Stimulated activated CD8-positive, alpha-beta memory T cell treated with anti-CD3 and anti-CD28 coated beads, Interleukin-7, amount 100 ng/mL, for 48 hours (primary cell): ENCODE results near the gene MYH15.

Experiments used
- DNase-seq, 2 donors: peaks; one replicate each; pipeline ENCODE4 v3.0.0-alpha.2; 2020; ENCODE audit warnings: low read depth in 1 of 2; ENCODE audit errors: extremely low read depth in 1 of 2

The MYH15 gene

GRCh38 chr3:108511055-108511454 is 659 bp upstream of the MYH15 start:
- DNase-seq: no peak

DNA sequence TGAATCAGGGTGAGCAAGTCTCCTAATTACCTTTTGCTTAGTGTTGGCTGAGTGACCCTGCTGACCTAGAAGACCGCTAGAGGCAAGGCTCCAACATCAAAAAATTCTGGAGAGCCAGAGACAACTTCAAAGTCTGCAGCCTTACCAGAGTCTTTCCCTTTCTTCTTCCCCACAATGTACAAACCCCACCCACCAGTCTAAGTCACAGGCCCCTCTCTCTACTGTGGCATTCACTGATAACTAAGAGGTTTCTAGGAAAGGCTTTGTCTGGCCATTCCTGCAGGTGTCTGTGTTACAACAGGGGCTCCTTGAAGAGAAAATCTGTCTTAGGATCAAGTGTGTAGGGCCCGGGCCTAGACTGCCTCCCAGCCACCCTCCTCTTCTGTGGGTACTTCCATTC is 525 bp downstream of the MYH15 start:
- DNase-seq: no peak

- DNase-seq: no peak
Measured at GRCh38 chr3:108509263-108509662, 1.1 kb downstream of the MYH15 start.

- DNase-seq: no peak
Measured at GRCh38 chr3:108507902-108508301, 2.5 kb downstream of the MYH15 start.

DNA sequence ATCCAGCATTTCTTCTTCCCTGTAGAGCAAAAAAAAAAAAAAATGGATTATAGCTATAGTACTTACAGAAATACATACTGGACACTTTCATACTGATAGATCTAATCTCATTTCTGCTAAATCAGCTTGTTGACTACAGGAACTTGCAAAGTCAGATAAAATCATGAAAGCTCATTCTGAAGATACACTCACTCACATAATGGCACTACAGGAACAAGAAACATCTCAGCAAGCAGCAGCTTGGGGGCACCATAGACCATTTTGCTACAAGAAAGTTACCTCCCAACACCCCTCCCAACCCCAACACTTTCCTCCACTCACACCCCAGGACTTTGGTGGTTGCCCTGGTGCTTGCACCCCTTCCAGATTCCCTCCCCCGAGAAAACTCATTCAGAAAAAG is 4.6 kb downstream of the MYH15 start:
- no peak for DNase-seq

DNA sequence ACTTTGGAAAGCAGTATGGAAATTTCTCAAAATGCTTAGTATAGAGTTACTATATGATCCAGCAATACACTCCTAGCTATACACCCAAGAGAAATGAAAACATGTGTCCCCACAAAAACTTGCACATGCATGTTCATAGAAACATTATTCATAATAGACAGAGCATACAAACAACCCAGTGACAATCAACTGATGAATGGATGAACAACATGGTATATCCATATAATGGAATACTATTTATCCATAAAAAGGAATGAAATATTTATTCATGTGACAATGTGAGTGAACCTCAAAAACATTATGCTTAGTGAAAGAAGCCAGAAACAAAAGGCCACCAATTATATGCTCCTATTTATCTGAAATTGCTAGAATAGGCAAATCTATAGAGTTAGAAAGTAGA is 6.7 kb downstream of the MYH15 start:
- no peak for DNase-seq

DNA sequence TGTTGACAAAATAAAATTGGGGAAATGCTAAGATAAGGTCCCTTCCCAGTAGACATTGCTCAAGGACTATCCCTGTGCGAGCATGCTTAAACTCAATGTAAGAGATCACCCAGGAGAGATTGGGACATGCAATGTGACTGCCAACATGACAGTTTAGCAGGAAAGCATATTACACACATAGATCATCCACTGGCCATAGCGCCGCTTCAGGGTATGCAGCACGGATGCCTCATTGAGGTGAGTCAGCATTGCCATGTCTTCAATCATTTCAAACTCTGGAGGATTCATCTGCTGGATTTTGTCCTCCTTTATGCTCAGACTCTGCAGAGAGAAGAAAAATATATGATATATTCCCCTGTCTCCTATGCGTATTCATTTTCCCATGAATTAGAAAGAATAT is 8.9 kb downstream of the MYH15 start:
- no peak for DNase-seq

DNA sequence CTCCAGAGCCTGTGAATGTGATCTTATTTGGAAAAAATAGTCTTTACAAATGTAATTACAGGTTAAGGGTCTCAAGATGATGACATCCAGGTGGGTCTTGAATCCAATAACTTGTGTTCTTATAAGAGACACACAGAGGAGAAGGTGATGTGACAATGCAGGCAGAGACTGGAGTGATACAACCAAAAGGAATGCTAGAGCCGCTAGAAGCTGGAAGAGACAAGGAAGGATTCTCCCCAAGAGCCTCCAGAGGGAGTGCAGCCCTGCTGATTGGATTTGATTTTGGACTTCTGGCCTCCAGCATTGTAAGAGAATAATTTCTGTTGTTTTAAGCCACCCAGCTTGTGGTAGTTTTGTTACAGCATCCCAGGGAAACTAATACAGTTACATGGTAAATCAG is 9.7 kb downstream of the MYH15 start:
- DNase-seq: no peak

DNA sequence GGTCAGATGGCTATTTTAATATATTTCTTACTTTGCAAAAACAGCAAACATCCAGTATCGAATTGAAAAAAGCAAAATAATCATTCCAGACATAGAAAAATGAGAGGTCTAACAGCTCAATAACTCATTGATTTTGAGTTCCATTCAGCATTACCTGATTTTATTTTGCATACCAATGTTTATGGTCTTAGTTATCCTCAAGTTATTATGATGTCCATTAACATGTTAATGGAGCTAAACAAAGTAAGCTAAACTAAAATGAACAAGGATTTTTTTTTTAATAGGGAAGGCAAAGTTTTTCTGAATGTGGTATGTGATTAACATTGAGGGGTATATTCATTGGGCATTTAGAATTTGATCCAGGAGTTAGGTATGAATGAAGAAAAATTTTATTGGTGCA is 13.1 kb downstream of the MYH15 start:
- DNase-seq: no peak

GRCh38 chr3:108495717-108496116 is 14.7 kb downstream of the MYH15 start:
- DNase-seq: no peak

- DNase-seq: no peak
Measured at GRCh38 chr3:108494906-108495531, 15.4 kb downstream of the MYH15 start.

GRCh38 chr3:108493862-108494261 is 16.5 kb downstream of the MYH15 start:
- no peak for DNase-seq

- DNase-seq: no peak
Measured at GRCh38 chr3:108491456-108491855, 18.9 kb downstream of the MYH15 start.

DNA sequence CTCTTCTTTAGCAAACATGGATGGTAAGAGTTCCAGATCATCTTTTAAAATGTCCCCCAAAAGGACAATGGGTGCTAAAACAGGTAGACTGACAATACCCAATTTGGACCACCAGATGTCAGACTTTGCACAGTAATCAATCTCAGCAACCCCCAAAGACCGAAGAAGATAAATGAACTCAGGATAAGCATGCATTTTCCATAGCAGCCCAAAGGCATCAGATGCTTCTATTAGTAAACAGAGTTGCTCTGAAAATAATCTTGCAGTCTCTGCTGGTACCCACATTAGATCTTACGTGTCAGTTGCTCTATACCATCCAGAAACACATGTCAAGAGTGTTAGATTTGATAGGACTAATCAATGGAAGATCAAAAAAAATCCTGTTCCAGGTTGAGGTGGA is 20.6 kb downstream of the MYH15 start:
- DNase-seq: no peak

DNA sequence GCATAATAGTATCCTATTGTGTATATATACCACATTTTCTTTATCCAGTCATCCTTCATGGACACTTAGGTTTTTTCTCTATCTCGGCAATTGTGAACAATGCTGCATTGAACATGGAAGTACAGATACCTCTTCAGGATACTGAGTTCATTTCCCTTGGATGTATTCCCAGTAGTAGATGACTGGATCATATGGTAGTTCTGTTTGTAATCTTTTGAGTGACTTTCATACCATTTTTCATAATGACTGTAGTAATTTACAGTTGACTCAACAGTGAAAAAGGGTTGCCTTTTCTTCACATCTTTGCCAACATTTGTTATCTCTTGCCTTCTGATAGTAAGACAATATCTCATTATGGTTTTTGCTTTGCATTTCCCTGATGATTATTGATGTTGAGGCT is 21.8 kb downstream of the MYH15 start:
- DNase-seq: no peak

- no peak for DNase-seq
Measured at GRCh38 chr3:108487439-108487838, 23.0 kb downstream of the MYH15 start.

- DNase-seq: no peak
Measured at GRCh38 chr3:108486941-108487340, 23.5 kb downstream of the MYH15 start.

DNA sequence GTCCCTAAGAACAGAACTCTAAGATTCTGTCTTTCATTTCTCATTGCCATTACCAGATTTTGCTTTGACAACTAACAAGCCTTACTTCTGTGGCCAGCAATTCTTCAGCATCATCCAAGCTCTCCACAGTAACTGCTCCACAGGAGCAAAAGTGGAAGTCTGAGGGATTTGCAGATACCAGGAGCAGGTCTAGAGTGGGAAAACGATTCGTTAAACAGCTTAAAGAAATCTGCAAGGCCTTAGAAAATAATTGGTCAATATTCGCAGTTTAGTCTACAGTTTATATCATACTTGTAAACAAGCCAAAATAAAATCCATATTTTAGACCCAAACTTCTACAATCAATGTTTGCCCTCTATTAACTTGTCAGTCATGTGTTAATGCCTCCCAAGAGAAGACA is 24.1 kb downstream of the MYH15 start:
- no peak for DNase-seq

DNA sequence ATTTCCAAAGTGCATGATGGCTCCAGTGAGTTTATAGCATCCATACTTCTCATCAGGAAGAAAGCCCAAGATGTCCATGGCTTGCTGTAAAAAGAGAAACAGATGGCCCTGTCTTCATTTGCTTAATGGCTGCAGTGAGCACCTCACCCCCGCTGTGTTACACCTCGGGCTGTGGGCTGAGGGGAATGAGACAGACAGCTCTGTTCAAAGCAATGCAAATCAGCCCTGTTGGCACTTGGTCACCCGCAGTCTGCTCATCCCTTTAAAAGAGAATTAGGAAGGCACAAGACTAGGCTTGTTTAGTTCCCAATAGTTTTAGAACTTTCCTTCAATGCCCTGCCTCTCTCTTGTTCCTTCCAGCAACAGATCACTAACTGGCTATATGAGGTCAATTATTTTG is 25.2 kb downstream of the MYH15 start:
- DNase-seq: no peak

GRCh38 chr3:108479224-108479623 is 31.2 kb downstream of the MYH15 start:
- no peak for DNase-seq

GRCh38 chr3:108477511-108478147 is 32.8 kb downstream of the MYH15 start:
- DNase-seq: peak in 1 of 2 donors; percentile 37

- no peak for DNase-seq
Measured at GRCh38 chr3:108475220-108475782, 35.1 kb downstream of the MYH15 start.

DNA sequence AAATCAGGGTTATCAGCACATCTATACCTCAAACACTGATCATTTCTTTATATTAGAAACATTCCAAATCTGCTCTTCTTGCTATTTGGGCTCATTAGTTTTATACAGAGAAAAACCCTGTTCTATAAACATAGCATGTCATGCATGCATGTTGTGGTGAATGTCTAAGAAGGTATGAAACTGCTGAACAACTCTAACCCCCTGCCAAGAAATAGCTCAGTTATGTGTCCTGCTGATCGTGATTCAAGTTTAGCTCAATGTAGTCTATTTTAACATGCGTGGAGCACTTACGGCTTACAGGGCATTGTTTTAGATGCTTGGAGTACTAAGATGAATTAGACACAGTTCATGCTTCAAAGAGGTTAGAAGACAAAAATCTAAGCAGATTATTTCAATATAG is 35.8 kb downstream of the MYH15 start:
- DNase-seq: no peak
